Right ventricle myocardium superior (tissue), 1 donor: Measurements from ENCODE around the gene GET4. TPM values are rescaled to one million over a fixed set of nuclear protein-coding genes. Genes with fewer than 3 reads are reported as not detected.
"Not testable (repeated sequence)": the region's sequence is repeated elsewhere in the genome, so short reads cannot be mapped to it uniquely, and the experiment has no call there.

ENCODE experiments used
- ATAC-seq: fragments of 200-7000 bp; cut with Tn5 transposase; one replicate; pipeline ENCODE4 v1.9.1; 2020; ENCODE audit warnings: mild to moderate bottlenecking; ENCODE audit not compliant: poor library complexity
- DNase-seq: peaks from one replicate; pipeline ENCODE4 v3.0.0-alpha.2; 2020
- intact Hi-C: fragments of 100-400 bp; cut with DNase I; formaldehyde crosslinking; loops from one replicate; pipeline ENCODE4 v1.11.2; 2022
- total RNA-seq: library from RNA; stranded (reverse); fragmentation: NEBNext Ultra II Directional; extraction: Animal tissue kit (Norgen Biotek cat#: 25700); gene quantifications from one replicate; pipeline ENCODE4 v1.2.1, GENCODE V29; 2021
- donor health status: DM: no; HTN: yes; CAD: no; lungs with severe emphysema.

GET4 gene
- total RNA-seq, 1 donor from 2014 or later: 20.6 TPM

DNA sequence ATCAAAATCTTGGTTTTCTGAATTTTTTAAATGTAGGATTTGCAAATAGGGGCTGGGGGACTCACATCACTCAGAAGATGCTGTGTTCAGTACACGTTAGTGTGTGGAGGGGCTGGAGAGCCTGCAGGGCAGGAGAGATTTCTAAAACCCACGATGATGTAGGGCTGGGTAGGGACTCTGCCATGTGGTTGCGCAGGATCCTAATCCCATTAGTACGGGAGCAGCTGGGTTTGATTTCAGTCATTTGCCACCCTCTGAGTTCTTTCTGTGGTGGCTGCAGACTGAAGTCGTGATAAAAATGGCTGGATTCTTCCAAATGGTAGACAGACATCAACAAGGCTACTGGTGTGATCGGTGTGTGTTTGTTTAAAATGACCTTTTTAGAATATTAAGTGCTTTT lies 14.2 kb upstream of the GET4 start:
- no peak for ATAC-seq
- intact Hi-C loops: no loop called here

DNA sequence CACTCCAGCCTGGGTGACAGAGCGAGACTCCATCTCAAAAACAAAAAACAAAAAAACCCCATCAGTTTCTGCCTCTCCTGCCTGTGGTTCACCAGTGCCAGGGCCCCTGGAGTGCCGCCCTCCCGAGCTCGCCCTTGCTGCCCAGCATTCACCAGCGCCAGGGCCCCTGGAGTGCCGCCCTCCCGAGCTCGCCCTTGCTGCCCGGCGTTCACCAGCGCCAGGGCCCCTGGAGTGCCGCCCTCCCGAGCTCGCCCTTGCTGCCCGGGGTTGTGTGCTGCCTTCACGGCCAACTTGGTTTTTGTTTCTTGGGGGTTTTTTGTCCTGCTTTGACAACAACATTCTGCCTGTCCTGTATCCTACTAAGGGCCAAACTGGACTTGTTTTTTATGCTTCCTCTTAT lies 13.2 kb upstream of the GET4 start:
- no peak for ATAC-seq
- peak; percentile 17 for DNase-seq
- intact Hi-C loops: no loop called here

More for the DNA sequence above, 14.2 kb upstream of the GET4 start:
- DNase-seq: no peak

DNA sequence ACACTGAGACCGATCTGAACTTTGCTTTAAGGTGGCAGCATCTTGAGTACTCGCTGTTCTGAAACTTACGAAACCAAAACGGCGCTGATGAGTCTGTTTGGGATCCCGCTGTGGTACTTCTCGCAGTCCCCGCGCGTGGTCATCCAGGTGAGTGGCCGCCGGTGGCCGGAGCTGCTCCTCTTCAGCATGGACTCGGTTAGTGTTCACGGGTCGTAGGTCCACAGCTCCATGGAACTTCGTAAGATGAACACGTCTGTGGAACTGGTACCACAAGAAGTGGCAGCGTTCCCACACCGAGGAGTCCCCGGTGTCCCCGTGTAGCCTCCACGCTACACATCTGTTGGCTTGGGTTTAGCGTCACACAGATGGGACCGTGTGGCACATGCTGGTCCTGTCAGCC lies 10.4 kb upstream of the GET4 start:
- intact Hi-C loops: loop anchor here (5.0 kb wide), 1 partner anchor 34 kb away; the partner anchor contains the start of gene SUN1
- no peak for ATAC-seq
- no peak for DNase-seq

DNA sequence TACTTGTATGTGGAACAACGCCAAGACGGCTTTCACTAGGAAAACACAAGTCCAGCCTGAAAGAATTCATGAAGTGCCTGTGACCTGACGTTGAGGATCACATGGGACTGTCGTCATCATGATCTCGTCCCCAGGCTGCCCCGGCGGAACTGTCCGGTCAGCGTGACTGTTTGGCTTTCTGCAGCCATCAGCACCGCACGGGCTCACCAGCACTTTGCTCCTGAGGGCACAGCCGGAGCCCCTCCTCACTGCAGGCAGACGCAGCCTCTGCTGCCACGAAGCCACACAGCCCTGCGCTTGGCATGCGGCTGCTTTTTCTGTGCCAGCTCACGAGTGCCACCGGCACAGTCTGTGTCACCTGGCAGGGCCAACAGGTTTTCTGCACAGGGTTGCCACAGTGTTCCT lies 9.4 kb upstream of the GET4 start:
- peak; percentile 87 for ATAC-seq
- intact Hi-C loops: loop anchor here (5.0 kb wide), 1 partner anchor 35 kb away; the partner anchor contains the start of gene SUN1
- DNase-seq: peak; percentile 79

DNA sequence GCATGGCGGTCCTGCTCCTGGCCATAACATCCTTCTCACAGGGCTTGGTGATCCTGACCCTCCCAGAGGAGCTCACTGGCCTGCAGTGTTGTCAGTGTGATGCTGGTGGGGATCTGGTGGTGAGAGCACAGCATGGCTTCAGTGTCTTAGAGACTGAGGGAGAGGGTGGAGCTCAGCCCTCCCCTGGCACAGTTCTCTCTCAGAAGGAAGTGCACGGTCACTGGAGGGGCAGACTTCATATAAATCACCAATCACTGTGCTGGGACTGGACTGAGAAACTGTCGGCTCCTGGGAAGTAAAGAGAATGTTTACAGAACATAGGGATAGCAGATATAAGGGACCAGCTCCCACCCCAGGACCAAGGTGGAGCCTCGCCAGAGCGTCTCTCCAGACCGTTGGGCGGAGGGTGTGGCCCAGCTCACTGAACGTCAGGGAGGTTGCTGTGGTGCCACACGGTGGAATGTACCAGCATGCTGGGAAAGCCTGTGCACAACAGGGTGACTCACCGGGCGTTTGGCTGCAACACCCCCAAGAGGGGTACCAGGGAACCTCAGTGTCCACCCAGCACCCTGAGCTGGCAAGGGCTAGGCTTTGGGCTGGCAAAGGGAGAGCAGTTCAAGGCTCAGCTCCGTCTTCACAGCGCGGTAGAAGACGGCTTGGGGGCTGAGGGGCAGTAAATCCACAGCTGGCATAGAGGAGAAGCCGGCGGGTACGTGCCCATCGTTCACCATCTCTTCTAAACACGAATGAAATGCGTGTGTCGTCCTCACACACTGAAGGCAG lies 8.8 kb upstream of the GET4 start:
- DNase-seq (peak; percentile 68), ATAC-seq (peak; percentile 76)
- intact Hi-C loops: loop anchor here (5.0 kb wide), 1 partner anchor 35 kb away; the partner anchor contains the start of gene SUN1

DNA sequence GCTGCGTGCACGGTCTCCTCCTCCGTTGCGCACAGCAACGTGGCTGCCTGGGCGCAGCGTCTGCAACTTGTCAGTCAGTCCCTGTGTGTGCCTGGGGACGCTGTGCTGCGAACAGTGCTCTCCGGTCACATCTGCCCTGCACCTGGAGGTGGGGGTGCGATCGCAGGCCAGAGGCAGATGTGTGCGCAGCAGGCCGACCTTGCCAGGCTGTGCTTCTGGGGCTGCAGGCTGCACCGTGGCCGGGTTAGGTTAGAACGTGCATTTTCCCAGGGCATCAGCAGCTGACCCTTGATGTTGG lies 8.2 kb upstream of the GET4 start:
- DNase-seq (peak; percentile 33), ATAC-seq (no peak)
- intact Hi-C loops: loop anchor here (5.0 kb wide), 1 partner anchor 36 kb away; the partner anchor contains the start of gene SUN1

DNA sequence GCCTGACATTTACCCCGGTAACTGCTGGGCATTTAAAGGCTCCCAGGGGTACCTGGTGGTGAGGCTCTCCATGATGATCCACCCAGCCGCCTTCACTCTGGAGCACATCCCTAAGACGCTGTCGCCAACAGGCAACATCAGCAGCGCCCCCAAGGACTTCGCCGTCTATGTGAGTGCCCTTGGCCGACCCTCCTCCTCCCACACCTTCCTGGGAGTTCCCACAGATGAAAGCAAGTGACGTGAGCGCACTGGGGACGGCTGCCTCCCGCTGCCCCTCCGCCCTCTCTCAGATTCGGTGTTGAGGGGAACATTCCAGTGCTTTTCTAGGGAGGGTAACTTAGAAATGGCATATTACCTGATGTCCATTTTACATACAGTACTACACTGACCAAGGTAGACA lies 7.0 kb upstream of the GET4 start:
- no peak for ATAC-seq
- peak; percentile 30 for DNase-seq
- intact Hi-C loops: loop anchor here (5.0 kb wide), 1 partner anchor 37 kb away; the partner anchor contains the start of gene SUN1

DNA sequence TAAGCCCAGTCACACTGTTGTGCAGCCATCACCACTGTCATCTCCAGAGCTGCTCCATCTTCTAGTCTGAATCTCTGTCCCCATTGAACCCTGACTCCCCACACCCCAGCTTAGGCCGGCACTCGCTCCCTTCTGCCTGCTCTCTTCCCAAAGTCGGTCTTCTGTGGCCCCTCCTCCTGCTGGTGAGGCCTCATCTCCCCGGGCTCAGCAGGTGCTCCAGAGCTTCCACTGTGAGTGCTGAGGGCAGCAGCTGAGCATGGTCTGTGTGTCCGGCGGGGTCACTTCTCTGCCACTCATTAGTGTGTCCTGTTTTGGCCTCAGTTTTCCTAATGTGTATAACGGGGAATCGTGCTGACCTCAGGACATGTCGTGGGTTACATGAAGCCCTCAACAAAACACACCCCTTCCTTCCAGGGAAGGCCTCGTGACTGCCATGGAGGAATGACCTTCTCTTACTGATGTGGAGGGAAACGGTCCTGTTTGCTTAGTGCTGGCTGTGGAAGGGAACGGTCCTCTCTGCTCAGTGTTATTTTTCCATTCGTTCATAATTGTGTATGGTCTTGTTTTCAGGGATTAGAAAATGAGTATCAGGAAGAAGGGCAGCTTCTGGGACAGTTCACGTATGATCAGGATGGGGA lies 4.3 kb upstream of the GET4 start:
- DNase-seq (peak; percentile 33), ATAC-seq (no peak)
- intact Hi-C loops: loop anchor here (5.0 kb wide), 1 partner anchor 50 kb away; no protein-coding TSS in a partner anchor

DNA sequence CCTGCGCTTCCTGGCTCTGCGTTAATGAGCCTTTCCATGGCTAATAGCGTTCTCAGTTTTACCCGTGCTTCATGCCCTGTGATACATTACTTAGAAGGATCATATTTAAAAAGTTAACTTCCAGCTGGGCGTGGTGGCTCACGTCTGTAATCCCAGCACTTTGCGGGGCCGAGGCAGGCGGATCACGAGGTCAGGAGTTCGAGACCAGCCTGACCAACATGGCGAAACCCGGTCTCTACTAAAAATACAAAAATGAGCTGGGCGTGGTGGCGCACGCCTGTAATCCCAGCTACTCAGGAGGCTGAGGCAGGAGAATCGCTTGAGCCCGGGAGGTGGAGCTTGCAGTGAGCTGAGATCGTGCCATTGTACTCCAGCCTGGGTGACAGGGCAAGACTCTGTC lies 3.7 kb upstream of the GET4 start:
- intact Hi-C loops: loop anchor here (5.0 kb wide), 1 partner anchor 50 kb away; no protein-coding TSS in a partner anchor
- peak; percentile 18 for DNase-seq
- ATAC-seq: not testable (repeated sequence)

DNA sequence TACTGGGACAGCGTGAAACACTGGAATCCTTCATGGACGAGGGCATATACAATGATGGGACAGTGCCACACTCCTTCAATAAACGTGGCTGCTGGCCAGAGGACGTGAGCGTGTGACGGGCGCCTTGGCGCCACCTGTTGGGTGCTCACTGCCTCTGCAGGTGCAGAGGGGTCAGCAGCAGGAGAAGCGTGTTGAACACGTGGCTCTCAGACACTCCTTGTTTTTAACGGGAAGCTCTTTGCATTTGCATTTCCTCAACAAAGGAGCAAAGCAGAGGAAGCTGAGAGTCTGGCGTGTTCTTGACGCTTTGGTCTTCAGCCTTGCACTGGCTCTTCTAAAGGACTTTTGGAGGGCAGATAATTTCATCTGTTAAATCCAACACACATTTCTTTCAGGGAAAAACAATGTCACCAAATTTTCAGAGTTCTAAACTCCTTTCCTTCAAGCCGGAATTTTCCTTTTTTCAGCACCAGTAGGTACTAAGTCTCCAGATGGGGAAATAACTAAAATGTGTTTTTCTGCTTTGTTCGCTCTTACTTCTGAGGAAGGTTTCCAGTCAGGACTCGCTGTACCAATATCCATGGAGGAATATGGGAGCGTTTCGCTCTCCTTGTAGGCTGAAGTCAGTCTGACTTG lies 2.9 kb upstream of the GET4 start:
- ATAC-seq (peak; percentile 51), DNase-seq (peak; percentile 90)
- intact Hi-C loops: loop anchor here (2.0 to 5.0 kb wide), 2 partner anchors 51 to 87 kb away; no protein-coding TSS in a partner anchor

DNA sequence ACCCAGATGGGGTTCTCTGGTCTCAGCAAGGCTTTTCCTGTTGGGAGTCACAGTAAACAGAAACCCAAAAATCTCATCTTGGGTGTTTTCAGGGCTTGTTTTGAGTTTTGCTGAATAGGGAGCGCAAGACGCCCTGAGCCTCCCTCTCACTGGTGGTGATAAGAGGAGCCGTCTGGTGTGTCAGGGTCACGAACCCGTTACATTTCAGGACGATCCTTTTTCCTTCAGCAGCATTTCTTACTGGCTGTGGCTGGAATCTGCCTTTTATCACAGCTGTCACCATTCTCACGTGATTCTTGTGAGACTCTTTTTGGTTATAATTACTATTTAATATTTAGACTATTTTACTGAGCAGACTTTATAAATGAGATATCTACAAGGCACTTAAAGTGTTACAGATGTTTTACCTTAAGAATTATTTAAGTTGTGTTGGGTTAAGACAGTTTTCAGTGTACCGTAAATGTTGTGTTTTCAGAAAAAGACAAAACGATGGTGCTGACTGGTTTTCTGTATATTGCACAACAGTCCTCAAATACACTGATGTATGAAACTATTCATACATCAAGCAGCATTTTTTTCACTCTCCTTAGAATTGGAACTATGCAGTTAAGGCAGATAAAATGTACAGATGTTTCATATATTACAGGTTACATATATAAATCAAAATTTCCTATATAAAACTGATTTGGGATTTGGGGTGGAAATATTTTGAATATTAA lies 2.2 kb upstream of the GET4 start:
- no peak for ATAC-seq
- no peak for DNase-seq
- intact Hi-C loops: loop anchor here (2.0 to 5.0 kb wide), 2 partner anchors 52 to 87 kb away; no protein-coding TSS in a partner anchor

DNA sequence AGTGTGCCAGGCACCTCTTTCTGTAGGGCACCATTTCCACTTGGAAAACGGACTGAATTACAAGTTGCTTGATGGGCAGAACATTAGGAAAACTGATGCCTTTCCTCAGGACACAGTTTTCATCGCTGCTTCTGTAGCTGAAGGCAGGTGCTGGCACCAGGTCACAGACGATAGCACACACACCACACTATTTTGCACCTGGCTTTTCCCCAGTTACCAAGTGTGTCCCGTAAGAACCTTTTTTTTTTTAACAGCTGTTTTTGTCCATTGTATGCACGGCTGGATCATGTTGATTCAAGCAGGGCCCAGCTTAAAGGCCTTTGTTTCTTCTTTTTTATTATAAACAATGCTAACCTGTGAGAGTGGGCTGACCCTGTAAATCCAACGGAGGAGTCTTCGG lies 1.3 kb upstream of the GET4 start:
- no peak for DNase-seq
- ATAC-seq: no peak
- intact Hi-C loops: loop anchor here (2.0 kb wide), 1 partner anchor 88 kb away; no protein-coding TSS in a partner anchor

DNA sequence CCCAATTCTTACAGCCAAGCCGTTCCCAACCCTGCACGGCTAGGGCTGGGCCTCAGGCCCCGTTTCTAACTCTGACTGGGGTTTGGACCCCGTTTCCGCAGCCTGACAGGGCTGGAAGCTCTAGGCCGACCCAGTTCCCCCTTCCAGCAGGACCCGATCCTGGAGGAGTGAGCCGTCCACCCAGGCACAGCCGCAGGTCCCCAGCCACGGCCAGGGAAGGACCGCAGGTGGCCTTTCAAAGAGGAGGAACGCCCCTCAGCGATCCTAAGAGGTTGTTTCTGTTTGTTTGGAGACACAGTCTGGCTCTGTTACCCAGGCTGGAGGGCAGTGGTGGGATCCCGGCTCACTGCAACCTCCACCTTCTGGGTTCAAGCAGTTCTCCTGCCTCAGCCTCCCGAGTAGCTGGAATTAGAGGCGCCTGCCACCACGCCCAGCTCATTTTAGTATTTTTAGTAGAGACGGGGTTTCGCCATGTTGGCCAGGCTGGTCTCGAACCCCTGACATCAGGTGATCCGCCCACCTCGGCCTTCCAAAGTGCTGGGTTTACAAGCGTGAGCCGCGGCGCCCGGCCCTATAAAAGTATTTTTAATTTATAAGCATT lies 778 bp upstream of the GET4 start:
- ATAC-seq (no peak), DNase-seq (no peak)
- intact Hi-C loops: loop anchor here (2.0 kb wide), 1 partner anchor 89 kb away; no protein-coding TSS in a partner anchor

DNA sequence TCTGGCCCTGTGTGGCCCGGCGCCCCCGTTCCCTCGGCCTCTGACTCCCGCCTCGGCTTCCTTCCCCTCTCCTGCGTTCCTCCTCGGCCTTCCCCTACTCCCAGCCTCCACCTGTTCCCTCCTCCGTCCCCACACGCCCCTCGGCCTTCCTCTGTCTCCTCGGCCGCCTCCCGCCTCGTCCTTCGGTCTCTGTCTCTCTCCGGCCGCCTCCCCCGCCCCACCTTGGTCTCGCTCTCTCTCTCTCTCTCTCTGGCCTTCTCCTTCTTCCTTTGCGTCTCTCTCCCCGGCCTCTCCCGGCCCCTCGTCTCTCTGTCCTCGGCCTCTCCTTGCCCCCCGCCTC lies 588 bp downstream of the GET4 start:
- no peak for ATAC-seq
- intact Hi-C loops: no loop called here
- DNase-seq: peak; percentile 66

DNA sequence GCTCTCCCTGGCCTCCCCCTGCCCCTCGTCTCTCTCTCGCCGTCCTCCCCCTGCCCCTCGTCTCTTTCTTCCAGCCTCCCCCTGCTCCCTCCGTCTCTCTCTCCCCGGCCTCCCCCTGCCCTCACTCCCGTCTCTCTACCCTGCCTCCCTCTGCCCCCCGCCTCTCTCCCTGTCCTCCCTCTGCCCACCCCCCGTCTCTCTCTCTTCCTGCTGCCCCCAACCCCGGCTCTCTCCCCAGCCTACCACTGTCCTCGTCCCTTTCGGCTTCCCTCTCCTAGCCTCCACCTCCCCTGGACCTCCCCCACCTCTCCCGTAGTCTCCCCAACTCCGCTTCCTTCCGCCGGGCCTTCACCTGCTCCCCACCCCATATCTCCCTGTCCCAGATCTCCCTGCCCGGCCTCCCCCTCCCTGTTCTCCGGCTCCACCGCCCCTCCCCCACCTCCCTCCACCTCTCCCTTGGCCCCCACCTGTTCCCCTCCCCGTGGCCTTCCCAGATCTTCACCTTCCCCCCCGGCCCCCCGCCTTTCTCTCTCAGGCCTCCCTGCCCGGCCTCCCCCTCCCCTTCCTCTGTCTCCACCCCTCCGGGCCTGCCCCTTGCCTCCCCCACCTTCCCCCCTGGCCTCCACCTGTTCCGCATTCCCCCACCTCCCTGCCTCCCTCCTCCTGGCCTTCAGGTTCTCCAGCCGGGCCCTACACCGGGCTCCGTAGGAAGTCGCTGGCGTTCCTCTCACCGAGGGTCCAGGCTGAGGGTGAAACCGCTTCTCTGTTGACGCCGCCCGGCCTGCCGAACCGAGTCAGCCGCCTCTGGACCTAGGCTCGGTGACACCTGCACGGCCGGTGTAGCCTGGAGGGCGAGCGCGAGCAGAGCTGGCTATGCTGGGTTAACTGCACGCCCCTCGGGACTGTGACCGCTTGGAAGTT lies 1.2 kb downstream of the GET4 start:
- ATAC-seq (no peak), DNase-seq (no peak)
- intact Hi-C loops: no loop called here

DNA sequence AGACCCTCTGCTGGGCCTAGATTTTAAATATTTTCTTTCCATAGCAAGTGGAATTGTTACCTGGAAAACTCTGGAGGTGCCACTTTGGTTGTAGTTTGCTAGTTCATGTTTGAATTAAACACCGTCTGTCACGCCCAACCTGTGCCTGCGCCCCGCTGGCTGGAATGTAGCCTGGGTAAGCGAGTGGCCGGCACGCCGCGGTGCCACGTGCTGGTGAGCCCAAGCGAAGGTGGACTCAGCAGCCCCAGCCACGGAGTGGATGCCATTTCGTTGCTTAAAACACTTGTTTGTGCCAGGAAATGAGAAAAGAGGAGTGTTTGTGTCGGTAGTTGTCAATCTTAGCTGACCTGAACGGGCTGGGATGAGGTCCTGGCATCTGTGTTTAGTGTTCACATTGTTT lies 2.7 kb downstream of the GET4 start:
- ATAC-seq (no peak), DNase-seq (no peak)
- intact Hi-C loops: no loop called here

DNA sequence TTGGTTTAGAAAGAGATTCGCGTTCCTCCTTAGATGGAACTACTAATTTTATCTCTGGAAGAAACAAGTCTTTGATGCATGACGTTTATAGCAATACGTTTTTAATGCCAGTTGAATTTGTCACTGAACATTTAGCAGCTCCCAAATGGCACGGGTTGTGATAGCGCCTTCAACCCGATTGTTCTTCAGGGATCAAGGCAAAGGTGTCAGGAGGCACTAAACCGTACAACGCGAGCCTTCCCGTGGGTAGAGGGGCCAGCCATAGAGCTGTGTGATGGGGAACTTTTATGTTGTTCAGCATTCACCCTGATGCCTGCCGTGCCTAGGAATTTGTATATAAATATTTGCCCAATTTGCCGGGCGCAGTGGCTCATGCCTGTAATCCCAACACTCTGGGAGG lies 3.4 kb downstream of the GET4 start:
- no peak for DNase-seq
- intact Hi-C loops: no loop called here

More for the DNA sequence above, 3.4 kb downstream of the GET4 start:
- ATAC-seq: no peak
